HepG2 (cell line): ENCODE data around the gene NOB1. TPM values are rescaled to one million over a fixed set of nuclear protein-coding genes. Genes with fewer than 3 reads are reported as not detected.

ENCODE experiments used
- BCL6 ChIP-seq: IDR thresholded peaks from 2 replicates; pipeline ENCODE4 v1.6.1; 2016; ENCODE audit warnings: missing genetic modification reagents, missing compliant biosample characterization
- CEBPZ ChIP-seq: IDR thresholded peaks from 2 replicates; pipeline ENCODE4 v1.6.1; 2012; ENCODE audit warnings: low read length, improper control_type of control experiment
- FOXC1 ChIP-seq: sonication (generic); formaldehyde crosslinking; IDR thresholded peaks from 2 replicates; pipeline ENCODE4 v1.8.0; 2022; ENCODE audit warnings: mild to moderate bottlenecking, missing genetic modification reagents, borderline replicate concordance
- MAX ChIP-seq: IDR thresholded peaks from 2 replicates; pipeline ENCODE4 v1.6.1; 2012; ENCODE audit warnings: inconsistent platforms
- NAIF1 ChIP-seq: sonication (generic); formaldehyde crosslinking; IDR thresholded peaks from 2 replicates; pipeline ENCODE4 v1.5.0; 2020; ENCODE audit warnings: mild to moderate bottlenecking, missing genetic modification reagents, borderline replicate concordance
- PPARG ChIP-seq: conservative IDR thresholded peaks from 2 replicates; pipeline ENCODE4 v1.6.1; 2016; ENCODE audit warnings: missing biosample characterization, missing genetic modification reagents
- RAD21 ChIP-seq: fragments of 450-650 bp; formaldehyde crosslinking; IDR thresholded peaks from 2 replicates; pipeline ENCODE4 v1.5.0; 2020; ENCODE audit warnings: mild to moderate bottlenecking
- SNAI1 ChIP-seq: sonication (generic); formaldehyde crosslinking; IDR thresholded peaks from 2 replicates; pipeline ENCODE4 v1.5.0; 2020; ENCODE audit warnings: mild to moderate bottlenecking, missing genetic modification reagents, borderline replicate concordance
- ZBTB10 ChIP-seq: sonication (generic); formaldehyde crosslinking; IDR thresholded peaks from 2 replicates; pipeline ENCODE4 v1.4.0; 2020; ENCODE audit warnings: missing genetic modification reagents, borderline replicate concordance
- ZBTB37 ChIP-seq: sonication (generic); formaldehyde crosslinking; IDR thresholded peaks from 2 replicates; pipeline ENCODE4 v1.4.0; 2020; ENCODE audit warnings: mild to moderate bottlenecking, missing genetic modification reagents
- ZBTB7B ChIP-seq: sonication (generic); formaldehyde crosslinking; IDR thresholded peaks from 2 replicates; pipeline ENCODE4 v1.4.0; 2020; ENCODE audit warnings: missing genetic modification reagents
- ZFP36L2 ChIP-seq: sonication (generic); formaldehyde crosslinking; IDR thresholded peaks from 2 replicates; pipeline ENCODE4 v1.4.0; 2020; ENCODE audit warnings: missing genetic modification reagents
- ZFP37 ChIP-seq: sonication (generic); formaldehyde crosslinking; IDR thresholded peaks from 2 replicates; pipeline ENCODE4 v1.4.0; 2020; ENCODE audit warnings: missing genetic modification reagents, borderline replicate concordance
- ZMAT5 ChIP-seq: sonication (generic); formaldehyde crosslinking; IDR thresholded peaks from 2 replicates; pipeline ENCODE4 v1.5.0; 2020; ENCODE audit warnings: mild to moderate bottlenecking, low read depth, missing genetic modification reagents, borderline replicate concordance
- ZMYM3 ChIP-seq: sonication (generic); formaldehyde crosslinking; IDR thresholded peaks from 2 replicates; pipeline ENCODE4 v1.5.1; 2020; ENCODE audit warnings: mild to moderate bottlenecking, missing genetic modification reagents
- ZNF143 ChIP-seq: sonication (generic); formaldehyde crosslinking; IDR thresholded peaks from 2 replicates; pipeline ENCODE4 v1.4.0; 2020; ENCODE audit warnings: missing genetic modification reagents
- ZNF256 ChIP-seq: sonication (generic); formaldehyde crosslinking; conservative IDR thresholded peaks from 2 replicates; pipeline ENCODE4 v1.4.0; 2020; ENCODE audit warnings: missing genetic modification reagents
- ZNF572 ChIP-seq: sonication (generic); formaldehyde crosslinking; IDR thresholded peaks from 2 replicates; pipeline ENCODE4 v1.5.1; 2020; ENCODE audit warnings: mild to moderate bottlenecking, missing genetic modification reagents
- ZNF7 ChIP-seq: IDR thresholded peaks from 2 replicates; pipeline ENCODE4 v1.6.1; 2016; ENCODE audit warnings: missing biosample characterization, missing genetic modification reagents
- ZSCAN12 ChIP-seq: sonication (generic); formaldehyde crosslinking; IDR thresholded peaks from 2 replicates; pipeline ENCODE4 v1.9.0; 2021; ENCODE audit warnings: mild to moderate bottlenecking, missing genetic modification reagents
- ZSCAN22 ChIP-seq: sonication (generic); formaldehyde crosslinking; IDR thresholded peaks from 2 replicates; pipeline ENCODE4 v1.4.0; 2020; ENCODE audit warnings: mild to moderate bottlenecking, missing genetic modification reagents
- polyA plus RNA-seq, 8 experiments: library from polyadenylated mRNA; depleted of rRNA in 3 of 8; stranded (reverse) in 7 of 8; unstranded in 1 of 8; fragments of >200 nt; fragmentation: Illumina TruSeq in 4 of 8; extraction: Trizol in 4 of 8; gene quantifications; 2 replicates each; pipeline versions ENCODE4 v1.2.1 to v1.2.3, GENCODE V29; 2011 to 2016; ENCODE audit warnings: low read depth in 4 of 8, missing spikeins in 1 of 8, mixed read lengths in 1 of 8; ENCODE audit not compliant: insufficient read depth in 1 of 8
- total RNA-seq, 5 experiments: library from RNA; depleted of rRNA; stranded (reverse); fragments of >200 nt; fragmentation: Illumina TruSeq; extraction: Trizol; gene quantifications; 2 replicates each; pipeline ENCODE4 v1.2.3, GENCODE V29; 2016; ENCODE audit warnings: low read depth in 1 of 5

The NOB1 gene
- total and polyA plus RNA-seq, 2 of the 13 experiments (the other 11 are each of a cell fraction or from before 2014, with no cell fraction given), result 47.1 to 162 TPM

GRCh38 chr16:69726313-69727060 is 28.2 kb downstream of the NOB1 start, which contains the start of gene NQO1 (continued):
- no peak for TF ChIP-seq ZNF572 (CRISPR knock-in tag)
- TF ChIP-seq ZFP37 (CRISPR knock-in tag), result no peak
- TF ChIP-seq RAD21 (CRISPR knock-in tag), result no peak
- TF ChIP-seq MAX, result peak; percentile 91
- no peak for TF ChIP-seq ZSCAN22 (CRISPR knock-in tag)
- TF ChIP-seq ZBTB7B, result no peak
- TF ChIP-seq SNAI1 (CRISPR knock-in tag), result no peak
- no peak for TF ChIP-seq BCL6 (CRISPR knock-in tag)
- peak; percentile 19; the same call in 1 of the 2 replicates for TF ChIP-seq ZNF143 (CRISPR knock-in tag)
- 0 out of 2 replicates have a peak, but pooled peaks have one; percentile 33 for TF ChIP-seq PPARG (CRISPR knock-in tag)
- peak; percentile 43; the same call in 1 of the 2 replicates for TF ChIP-seq ZBTB10 (CRISPR knock-in tag)
- no peak for TF ChIP-seq CEBPZ
- peak; percentile 58; the same call in 1 of the 2 replicates for TF ChIP-seq ZNF7
- no peak for TF ChIP-seq ZSCAN12 (CRISPR knock-in tag)
- TF ChIP-seq FOXC1 (CRISPR knock-in tag), result peak; percentile 37; the same call in 1 of the 2 replicates
- no peak for TF ChIP-seq ZBTB37
- TF ChIP-seq ZMAT5 (CRISPR knock-in tag), result no peak
- TF ChIP-seq NAIF1 (CRISPR knock-in tag), result peak; percentile 69; the same call in 1 of the 2 replicates
- TF ChIP-seq ZNF256 (CRISPR knock-in tag), result no peak
- peak; percentile 48; the same call in 1 of the 2 replicates for TF ChIP-seq ZMYM3
- TF ChIP-seq ZFP36L2, result no peak
